GM12878 (cell line): ENCODE data around the gene C1orf198. TPM values are rescaled to one million over a fixed set of nuclear protein-coding genes. Genes with fewer than 3 reads are reported as not detected.

Experiments
- ATAC-seq: fragments of 200-7000 bp; cut with Tn5 transposase; 3 replicates; pipeline ENCODE4 v1.9.1; 2020; ENCODE audit warnings: mild to moderate bottlenecking, moderate library complexity
- BruUV-seq: library from RNA; stranded (reverse); fragments of 400-500 nt; replicated peaks from 2 replicates; lab custom pipeline; 2021; lab: Mats Ljungman, UMichigan
- CTCF ChIA-PET: fragments of 300-600 bp; sonication (Branson Sonifier 250); formaldehyde crosslinking; extraction: SDS; loops from one replicate; lab custom pipeline; 2021; ENCODE audit warnings: inconsistent platforms; lab: Yijun Ruan, JAX
- POLR2A ChIA-PET: fragments of 350-600 bp; formaldehyde crosslinking; extraction: SDS; loops from one replicate; lab custom pipeline; 2021; ENCODE audit warnings: inconsistent platforms; lab: Charles Lee
- RAD21 ChIA-PET: fragments of 300-600 bp; sonication (Branson Sonifier 250); formaldehyde crosslinking; loops from one replicate; lab custom pipeline; 2023; ENCODE audit warnings: antibody characterized with exemption; ENCODE audit not compliant: unreplicated experiment; lab: Charles Lee
- SMC1A ChIA-PET: fragments of 300-600 bp; sonication (Branson Sonifier 250); formaldehyde crosslinking; loops from one replicate; lab custom pipeline; 2023; ENCODE audit not compliant: unreplicated experiment, uncharacterized antibody; lab: Charles Lee
- DNase-seq: peaks from one replicate; pipeline ENCODE4 v3.0.0-alpha.2; 2011; ENCODE audit warnings: low read depth, low spot score
- FAIRE-seq: peaks from 3 replicates; lab custom pipeline; 2011; peaks lifted over from hg19 to GRCh38; lab: Jason Lieb, UNC
- H2AFZ ChIP-seq: 2 replicates; pipeline ENCODE4 v1.6.0; 2011; ENCODE audit warnings: low read depth, low read length, control low read depth; ENCODE audit not compliant: control insufficient read depth
- H3K27ac ChIP-seq: 2 replicates; pipeline ENCODE4 v1.5.1; 2011; ENCODE audit warnings: control low read depth; ENCODE audit not compliant: control insufficient read depth, insufficient read depth
- H3K27me3 ChIP-seq, 2 experiments: replicated peaks in 1 of 2; 2 replicates each; pipeline versions ENCODE4 v1.6.0 to v1.6.1; 2011; ENCODE audit warnings: low read length in 1 of 2; ENCODE audit not compliant: control insufficient read depth in 2 of 2, insufficient read depth in 2 of 2
- H3K36me3 ChIP-seq, 2 experiments: 2 replicates each; pipeline ENCODE4 v1.5.1; 2011; ENCODE audit warnings: low read length in 1 of 2; ENCODE audit not compliant: control insufficient read depth in 2 of 2, insufficient read depth in 2 of 2
- H3K4me1 ChIP-seq: 2 replicates; pipeline ENCODE4 v1.6.1; 2011; ENCODE audit warnings: mild to moderate bottlenecking, low read length, moderate library complexity, mixed read lengths; ENCODE audit not compliant: control insufficient read depth, insufficient read depth
- H3K4me2 ChIP-seq: 2 replicates; pipeline ENCODE4 v1.6.0; 2011; ENCODE audit warnings: control low read depth; ENCODE audit not compliant: control insufficient read depth, insufficient read depth
- H3K4me3 ChIP-seq: fragments of 200-600 bp; sonication (generic); 2 replicates; pipeline ENCODE4 v1.5.1; 2016
- H3K79me2 ChIP-seq: 2 replicates; pipeline ENCODE4 v1.6.0; 2011; ENCODE audit warnings: low read length; ENCODE audit not compliant: control insufficient read depth, insufficient read depth
- H3K9ac ChIP-seq: 2 replicates; pipeline ENCODE4 v1.8.0; 2011; ENCODE audit warnings: low read length, control low read depth, mixed read lengths; ENCODE audit not compliant: control insufficient read depth, insufficient read depth
- H3K9me3 ChIP-seq: replicated peaks from 3 replicates; pipeline ENCODE4 v1.5.1; 2011; ENCODE audit warnings: mild to moderate bottlenecking, low read length; ENCODE audit not compliant: control insufficient read depth, insufficient read depth
- H4K20me1 ChIP-seq: 2 replicates; pipeline ENCODE4 v1.6.0; 2011; ENCODE audit not compliant: control insufficient read depth, insufficient read depth
- HCFC1 ChIP-seq: fragments of 150-350 bp; IDR thresholded peaks from 2 replicates; pipeline ENCODE4 v1.6.1; 2014; ENCODE audit warnings: low read length
- HDGF ChIP-seq: fragments of 450-650 bp; IDR thresholded peaks from 2 replicates; pipeline ENCODE4 v1.6.1; 2016; ENCODE audit warnings: antibody characterized with exemption
- MXI1 ChIP-seq: fragments of 150-350 bp; IDR thresholded peaks from 2 replicates; pipeline ENCODE4 v1.6.1; 2011; ENCODE audit warnings: low read depth, mild to moderate bottlenecking, inconsistent platforms, low read length, improper control_type of control experiment
- NBN ChIP-seq: fragments of 450-650 bp; IDR thresholded peaks from 2 replicates; pipeline ENCODE4 v1.6.1; 2016
- RB1 ChIP-seq: fragments of 450-650 bp; formaldehyde crosslinking; IDR thresholded peaks from 2 replicates; pipeline ENCODE4 v1.6.1; 2017; ENCODE audit warnings: mild to moderate bottlenecking, borderline replicate concordance
- RCOR1 ChIP-seq: conservative IDR thresholded peaks from 2 replicates; pipeline ENCODE4 v1.6.1; 2012; ENCODE audit warnings: low read depth, low read length, improper control_type of control experiment
- SPI1 ChIP-seq: IDR thresholded peaks from 2 replicates; pipeline ENCODE4 v1.6.1; 2011; ENCODE audit warnings: low read depth, mild to moderate bottlenecking, low read length, moderate library complexity, borderline replicate concordance; ENCODE audit not compliant: insufficient read depth
- SUZ12 ChIP-seq: fragments of 200-600 bp; sonication (generic); IDR thresholded peaks from one replicate; pipeline ENCODE4 v1.6.1; 2018; ENCODE audit warnings: antibody characterized with exemption, mild to moderate bottlenecking; ENCODE audit not compliant: unreplicated experiment
- TCF12 ChIP-seq: IDR thresholded peaks from 2 replicates; pipeline ENCODE4 v1.6.1; 2011; ENCODE audit warnings: low read depth, mild to moderate bottlenecking, low read length
- YY1 ChIP-seq: IDR thresholded peaks from 2 replicates; pipeline ENCODE4 v1.6.1; 2011; ENCODE audit warnings: low read depth, mild to moderate bottlenecking, low read length
- ZZZ3 ChIP-seq: IDR thresholded peaks from 2 replicates; pipeline ENCODE4 v1.6.1; 2011; ENCODE audit warnings: low read depth; ENCODE audit not compliant: control insufficient read depth, insufficient read length
- WGBS: methylation state at CpG from one replicate; pipeline ENCODE4 v1.1.6; 2016; ENCODE audit warnings: low lambda C conversion rate; ENCODE audit not compliant: insufficient replicate concordance, insufficient coverage; ENCODE audit errors: missing lambda C conversion rate; 5-methylcytosine and 5-hydroxymethylcytosine counted together
- in situ Hi-C: fragments of 300-500 bp; cut with MboI; formaldehyde crosslinking; loops from 9 replicates; pipeline ENCODE4 v1.14.3; 2018; ENCODE audit warnings: mixed read lengths
- intact Hi-C: fragments of 100-400 bp; cut with micrococcal nuclease; formaldehyde crosslinking; loops from one replicate; pipeline ENCODE4 v1.14.2; 2022; ENCODE audit not compliant: unreplicated experiment
- polyA plus RNA-seq, 11 experiments: library from polyadenylated mRNA; depleted of rRNA in 4 of 11; unstranded in 6 of 11; stranded (reverse) in 5 of 11; fragments of >200 nt; fragmentation: Nextera tagmentation in 4 of 11; fragmentation: Illumina TruSeq in 1 of 11; extraction: Ambion mirVana in 4 of 11; extraction: Trizol in 1 of 11; gene quantifications; 1 replicate in 1 of 11; 2 replicates in 10 of 11; pipeline versions ENCODE4 v1.2.1 to v1.2.3, GENCODE V29; 2011 to 2016; ENCODE audit warnings: inconsistent platforms in 2 of 11, missing spikeins in 2 of 11, low read depth in 1 of 11
- total RNA-seq, 4 experiments: library from RNA; depleted of rRNA in 3 of 4; stranded (reverse); fragments of >200 nt in 3 of 4; fragmentation: Illumina TruSeq in 1 of 4; extraction: Trizol in 1 of 4; gene quantifications; 2 replicates each; pipeline versions ENCODE4 v1.2.1 to v1.2.3, GENCODE V29; 2013 to 2021
- TF ChIP-seq, protein P1 (sequence below): fragments of 450-650 bp; conservative IDR thresholded peaks from 2 replicates; pipeline ENCODE4 v1.6.1; 2017; ENCODE audit warnings: mild to moderate bottlenecking, moderate library complexity
- TF ChIP-seq, protein P2 (sequence below): IDR thresholded peaks from 2 replicates; pipeline ENCODE4 v1.6.1; 2012; ENCODE audit warnings: mild to moderate bottlenecking, low read depth, low read length

The C1orf198 gene
- total and polyA plus RNA-seq, 10 of the 15 experiments (the other 5 are each of a cell fraction or from before 2014, with no cell fraction given) = 0.16 to 2.8 (median 1.1) TPM

DNA sequence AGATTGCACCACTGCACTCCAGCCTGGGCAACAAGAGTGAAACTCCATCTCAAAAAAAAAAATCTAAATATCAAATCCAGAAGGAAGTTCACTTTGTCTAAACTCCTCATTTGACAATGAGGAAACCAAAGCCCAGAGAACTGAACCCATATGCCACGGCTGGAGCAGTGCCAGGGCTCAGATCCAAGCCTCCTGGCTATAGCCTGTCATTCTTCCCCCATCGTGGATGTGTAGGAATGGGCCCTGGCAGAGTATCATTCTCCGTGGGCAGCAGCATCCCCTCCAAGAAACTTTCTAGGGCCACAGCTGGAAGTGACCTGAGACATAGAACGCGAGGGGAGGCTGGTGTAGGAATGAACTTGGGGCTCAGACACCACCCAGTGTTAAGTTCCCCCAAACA is 73.9 kb downstream of the C1orf198 start (continued):
- TF ChIP-seq, protein P1, sequence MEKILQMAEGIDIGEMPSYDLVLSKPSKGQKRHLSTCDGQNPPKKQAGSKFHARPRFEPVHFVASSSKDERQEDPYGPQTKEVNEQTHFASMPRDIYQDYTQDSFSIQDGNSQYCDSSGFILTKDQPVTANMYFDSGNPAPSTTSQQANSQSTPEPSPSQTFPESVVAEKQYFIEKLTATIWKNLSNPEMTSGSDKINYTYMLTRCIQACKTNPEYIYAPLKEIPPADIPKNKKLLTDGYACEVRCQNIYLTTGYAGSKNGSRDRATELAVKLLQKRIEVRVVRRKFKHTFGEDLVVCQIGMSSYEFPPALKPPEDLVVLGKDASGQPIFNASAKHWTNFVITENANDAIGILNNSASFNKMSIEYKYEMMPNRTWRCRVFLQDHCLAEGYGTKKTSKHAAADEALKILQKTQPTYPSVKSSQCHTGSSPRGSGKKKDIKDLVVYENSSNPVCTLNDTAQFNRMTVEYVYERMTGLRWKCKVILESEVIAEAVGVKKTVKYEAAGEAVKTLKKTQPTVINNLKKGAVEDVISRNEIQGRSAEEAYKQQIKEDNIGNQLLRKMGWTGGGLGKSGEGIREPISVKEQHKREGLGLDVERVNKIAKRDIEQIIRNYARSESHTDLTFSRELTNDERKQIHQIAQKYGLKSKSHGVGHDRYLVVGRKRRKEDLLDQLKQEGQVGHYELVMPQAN = no peak
- TF ChIP-seq TCF12 = no peak

DNA sequence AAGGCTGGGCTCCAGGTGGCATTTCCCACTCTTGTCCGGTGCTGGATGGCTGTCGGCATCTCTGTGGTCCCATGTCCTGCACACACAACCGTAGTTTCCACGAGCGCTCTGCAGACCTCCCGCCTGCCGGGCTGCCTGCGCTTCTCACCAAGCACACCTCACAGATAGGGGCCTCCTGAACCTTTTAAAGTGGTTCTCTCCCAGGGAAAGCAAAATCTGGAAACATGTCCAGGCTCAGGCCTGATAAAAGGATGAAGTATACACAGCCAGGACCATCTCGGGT is 74.9 kb downstream of the C1orf198 start:
- Histone ChIP-seq H3K4me2 (no peak overlapping the region), H3K9me3 (no peaks in the 10 kb centered on the region), H3K36me3 (no peaks in the 10 kb centered on the region), H3K27me3 (no peaks in the 10 kb centered on the region; a peak in 1 of 4 replicates), H3K27ac (no peak overlapping the region), H3K79me2 (no peaks in the 10 kb centered on the region)
- no TSS peak for BruUV-seq
- no peak for DNase-seq
- in situ Hi-C loops (no loop called here), intact Hi-C loops (loop anchor here (10.0 kb wide), 1 partner anchor 301 kb away; no protein-coding TSS in a partner anchor)
- CTCF ChIA-PET = no interaction called here
- 57% methylated on average over 9 of the region's 9 CpGs for WGBS
- ATAC-seq = no peak
- TF ChIP-seq SUZ12 = no peak
- no peak for TF ChIP-seq ZZZ3
- TF ChIP-seq HCFC1 = no peak
- TF ChIP-seq, protein P2, sequence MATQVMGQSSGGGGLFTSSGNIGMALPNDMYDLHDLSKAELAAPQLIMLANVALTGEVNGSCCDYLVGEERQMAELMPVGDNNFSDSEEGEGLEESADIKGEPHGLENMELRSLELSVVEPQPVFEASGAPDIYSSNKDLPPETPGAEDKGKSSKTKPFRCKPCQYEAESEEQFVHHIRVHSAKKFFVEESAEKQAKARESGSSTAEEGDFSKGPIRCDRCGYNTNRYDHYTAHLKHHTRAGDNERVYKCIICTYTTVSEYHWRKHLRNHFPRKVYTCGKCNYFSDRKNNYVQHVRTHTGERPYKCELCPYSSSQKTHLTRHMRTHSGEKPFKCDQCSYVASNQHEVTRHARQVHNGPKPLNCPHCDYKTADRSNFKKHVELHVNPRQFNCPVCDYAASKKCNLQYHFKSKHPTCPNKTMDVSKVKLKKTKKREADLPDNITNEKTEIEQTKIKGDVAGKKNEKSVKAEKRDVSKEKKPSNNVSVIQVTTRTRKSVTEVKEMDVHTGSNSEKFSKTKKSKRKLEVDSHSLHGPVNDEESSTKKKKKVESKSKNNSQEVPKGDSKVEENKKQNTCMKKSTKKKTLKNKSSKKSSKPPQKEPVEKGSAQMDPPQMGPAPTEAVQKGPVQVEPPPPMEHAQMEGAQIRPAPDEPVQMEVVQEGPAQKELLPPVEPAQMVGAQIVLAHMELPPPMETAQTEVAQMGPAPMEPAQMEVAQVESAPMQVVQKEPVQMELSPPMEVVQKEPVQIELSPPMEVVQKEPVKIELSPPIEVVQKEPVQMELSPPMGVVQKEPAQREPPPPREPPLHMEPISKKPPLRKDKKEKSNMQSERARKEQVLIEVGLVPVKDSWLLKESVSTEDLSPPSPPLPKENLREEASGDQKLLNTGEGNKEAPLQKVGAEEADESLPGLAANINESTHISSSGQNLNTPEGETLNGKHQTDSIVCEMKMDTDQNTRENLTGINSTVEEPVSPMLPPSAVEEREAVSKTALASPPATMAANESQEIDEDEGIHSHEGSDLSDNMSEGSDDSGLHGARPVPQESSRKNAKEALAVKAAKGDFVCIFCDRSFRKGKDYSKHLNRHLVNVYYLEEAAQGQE = no peak
- TF ChIP-seq RB1 = no peak
- no peak for TF ChIP-seq SPI1
- no peak for TF ChIP-seq YY1
- TF ChIP-seq RCOR1 = no peak
- no peak for TF ChIP-seq MXI1
- TF ChIP-seq NBN = no peak
- no peak for TF ChIP-seq HDGF
- TF ChIP-seq, all 136 proteins: peak for 0
- Histone ChIP-seq H2AFZ (no peak overlapping the region), H3K4me3 (no peak overlapping the region), H4K20me1 (no peaks in the 10 kb centered on the region), H3K4me1 (no peaks in the 10 kb centered on the region), H3K9ac (no peak overlapping the region)
- SMC1A ChIA-PET = no interaction called here
- RAD21 ChIA-PET = no interaction called here
- no peak for FAIRE-seq
- POLR2A ChIA-PET = no interaction called here
